Measurements from ENCODE around the gene BANF1.

Gene BANF1

GRCh38 chr11:66039765-66040164 lies 37.5 kb downstream of the BANF1 start:
- DNase-seq (ENCODE audit: low read depth) = no peak

GRCh38 chr11:66042227-66042995 lies 40.1 kb downstream of the BANF1 start:
- DNase-seq (ENCODE audit: low read depth) = no peak

GRCh38 chr11:66042996-66043906 lies 40.9 kb downstream of the BANF1 start:
- DNase-seq (ENCODE audit: low read depth) = no peak

- DNase-seq (ENCODE audit: low read depth) = no peak
Observed at GRCh38 chr11:66044757-66045156, 42.5 kb downstream of the BANF1 start.

GRCh38 chr11:66045177-66045639 lies 42.9 kb downstream of the BANF1 start:
- peak; percentile 76 for DNase-seq (ENCODE audit: low read depth)

- no peak for DNase-seq (ENCODE audit: low read depth)
Observed at GRCh38 chr11:66046901-66047300, 44.6 kb downstream of the BANF1 start.

GRCh38 chr11:66047541-66048365 lies 45.5 kb downstream of the BANF1 start:
- DNase-seq (ENCODE audit: low read depth) = no peak

- no peak for DNase-seq (ENCODE audit: low read depth)
Observed at GRCh38 chr11:66048547-66049323, 46.4 kb downstream of the BANF1 start, which contains the start of gene GAL3ST3. TSS of gene GAL3ST3 (minus strand) at chr11:66049161. CDS start at chr11:66045415, 3,746 bp downstream.

- no peak for DNase-seq (ENCODE audit: low read depth)
Observed at GRCh38 chr11:66050581-66051231, 48.4 kb downstream of the BANF1 start.

- DNase-seq (ENCODE audit: low read depth) = no peak
Observed at GRCh38 chr11:66051371-66051765, 49.1 kb downstream of the BANF1 start.

- DNase-seq (ENCODE audit: low read depth) = peak; percentile 82
Observed at GRCh38 chr11:66051766-66052663, 49.7 kb downstream of the BANF1 start, which contains the start of gene SF3B2. TSS of gene SF3B2 (plus strand) at chr11:66052364. CDS start at chr11:66052385, 21 bp downstream.

GRCh38 chr11:66052664-66052982 lies 50.3 kb downstream of the BANF1 start:
- DNase-seq (ENCODE audit: low read depth) = no peak

Data from stimulated activated CD8-positive, alpha-beta memory T cell treated with anti-CD3 and anti-CD28 coated beads, Interleukin-15, amount 100 ng/mL, for 24 hours (primary cell).